K562 (cell line): Measurements from ENCODE around the gene MDK. TPM values are rescaled to one million over a fixed set of nuclear protein-coding genes. Genes with fewer than 3 reads are reported as not detected.

Experiments
- CREM ChIP-seq: IDR thresholded peaks from 2 replicates; pipeline ENCODE4 v1.6.1; 2014; ENCODE audit warnings: antibody characterized with exemption, low read depth
- FOXP4 ChIP-seq: sonication (generic); formaldehyde crosslinking; IDR thresholded peaks from 2 replicates; pipeline ENCODE4 v1.8.0; 2022; ENCODE audit warnings: mild to moderate bottlenecking, missing genetic modification reagents, borderline replicate concordance
- HCFC1 ChIP-seq: IDR thresholded peaks from 2 replicates; pipeline ENCODE4 v1.6.1; 2012; ENCODE audit warnings: low read depth, low read length, improper control_type of control experiment
- MAX ChIP-seq: sonication (generic); formaldehyde crosslinking; IDR thresholded peaks from 2 replicates; pipeline ENCODE4 v1.9.0; 2022; ENCODE audit warnings: mild to moderate bottlenecking, missing genetic modification reagents
- MEIS2 ChIP-seq: fragments of 450-650 bp; IDR thresholded peaks from 2 replicates; pipeline ENCODE4 v1.6.1; 2014; ENCODE audit warnings: mild to moderate bottlenecking; ENCODE audit not compliant: partially characterized antibody
- NFYB ChIP-seq: IDR thresholded peaks from 2 replicates; pipeline ENCODE4 v1.6.1; 2011; ENCODE audit warnings: mild to moderate bottlenecking, moderate library complexity; ENCODE audit not compliant: insufficient read length; ENCODE audit errors: extremely low read depth
- NR1H2 ChIP-seq: sonication (generic); formaldehyde crosslinking; IDR thresholded peaks from 2 replicates; pipeline ENCODE4 v1.4.0; 2020; ENCODE audit warnings: mild to moderate bottlenecking, missing genetic modification reagents
- NR3C1 ChIP-seq: sonication (generic); formaldehyde crosslinking; IDR thresholded peaks from 2 replicates; pipeline ENCODE4 v1.8.1; 2022; ENCODE audit warnings: missing genetic modification reagents
- PHF8 ChIP-seq: fragments of 200-600 bp; sonication (generic); IDR thresholded peaks from 2 replicates; pipeline ENCODE4 v1.6.1; 2012; ENCODE audit warnings: mixed run types, mild to moderate bottlenecking, inconsistent platforms, low read length, moderate library complexity, borderline replicate concordance
- RB1 ChIP-seq: fragments of 450-650 bp; IDR thresholded peaks from 2 replicates; pipeline ENCODE4 v1.6.1; 2017; ENCODE audit warnings: low read depth, mild to moderate bottlenecking
- TAF15 ChIP-seq: fragments of 200-400 bp; formaldehyde crosslinking; IDR thresholded peaks from 2 replicates; pipeline ENCODE4 v1.6.1; 2017; ENCODE audit warnings: mild to moderate bottlenecking, low read depth, low read length, moderate library complexity
- ZKSCAN8 ChIP-seq: fragments of 200-800 bp; sonication (Bioruptor generic); IDR thresholded peaks from 2 replicates; pipeline ENCODE4 v1.6.1; 2016; ENCODE audit warnings: missing genetic modification characterization, missing compliant biosample characterization
- ZNF140 ChIP-seq: fragments of 250-450 bp; sonication (Bioruptor Pico); IDR thresholded peaks from 2 replicates; pipeline ENCODE4 v1.8.0; 2021; ENCODE audit warnings: moderate library complexity, mild to moderate bottlenecking, inconsistent platforms
- polyA plus RNA-seq, 8 experiments: library from polyadenylated mRNA; depleted of rRNA in 4 of 8; stranded (reverse) in 5 of 8; unstranded in 3 of 8; fragments of >200 nt; fragmentation: Nextera tagmentation in 2 of 8; fragmentation: Illumina TruSeq in 1 of 8; extraction: Ambion mirVana in 2 of 8; extraction: Trizol in 1 of 8; gene quantifications; 2 replicates each; pipeline versions ENCODE4 v1.2.1 to v1.2.3, GENCODE V29; 2011 to 2014; ENCODE audit warnings: inconsistent platforms in 1 of 8, missing spikeins in 1 of 8
- total RNA-seq, 7 experiments: library from RNA; depleted of rRNA in 6 of 7; stranded (reverse); fragments of >200 nt in 6 of 7; fragmentation: Illumina TruSeq in 2 of 7; extraction: Trizol in 2 of 7; gene quantifications; 2 replicates each; pipeline versions ENCODE4 v1.2.1 to v1.2.3, GENCODE V29; 2011 to 2021; ENCODE audit warnings: low replicate concordance in 1 of 7
- TF ChIP-seq, protein P1 (sequence below), 2 experiments: IDR thresholded peaks in 1 of 2; conservative IDR thresholded peaks in 1 of 2; 2 replicates each; pipeline ENCODE4 v1.6.1; 2016; ENCODE audit warnings: low read depth in 2 of 2, mild to moderate bottlenecking in 1 of 2, missing compliant biosample characterization in 1 of 2, missing genetic modification characterization in 1 of 2, moderate library complexity in 1 of 2
- TF ChIP-seq, protein P2 (sequence below): fragments of 450-650 bp; IDR thresholded peaks from 2 replicates; pipeline ENCODE4 v1.6.1; 2017; ENCODE audit warnings: antibody characterized with exemption, mild to moderate bottlenecking

MDK gene
- total and polyA plus RNA-seq, 9 of the 15 experiments (the other 6 are each of a cell fraction or from before 2014, with no cell fraction given): 20.7 to 700 (median 350) TPM

DNA sequence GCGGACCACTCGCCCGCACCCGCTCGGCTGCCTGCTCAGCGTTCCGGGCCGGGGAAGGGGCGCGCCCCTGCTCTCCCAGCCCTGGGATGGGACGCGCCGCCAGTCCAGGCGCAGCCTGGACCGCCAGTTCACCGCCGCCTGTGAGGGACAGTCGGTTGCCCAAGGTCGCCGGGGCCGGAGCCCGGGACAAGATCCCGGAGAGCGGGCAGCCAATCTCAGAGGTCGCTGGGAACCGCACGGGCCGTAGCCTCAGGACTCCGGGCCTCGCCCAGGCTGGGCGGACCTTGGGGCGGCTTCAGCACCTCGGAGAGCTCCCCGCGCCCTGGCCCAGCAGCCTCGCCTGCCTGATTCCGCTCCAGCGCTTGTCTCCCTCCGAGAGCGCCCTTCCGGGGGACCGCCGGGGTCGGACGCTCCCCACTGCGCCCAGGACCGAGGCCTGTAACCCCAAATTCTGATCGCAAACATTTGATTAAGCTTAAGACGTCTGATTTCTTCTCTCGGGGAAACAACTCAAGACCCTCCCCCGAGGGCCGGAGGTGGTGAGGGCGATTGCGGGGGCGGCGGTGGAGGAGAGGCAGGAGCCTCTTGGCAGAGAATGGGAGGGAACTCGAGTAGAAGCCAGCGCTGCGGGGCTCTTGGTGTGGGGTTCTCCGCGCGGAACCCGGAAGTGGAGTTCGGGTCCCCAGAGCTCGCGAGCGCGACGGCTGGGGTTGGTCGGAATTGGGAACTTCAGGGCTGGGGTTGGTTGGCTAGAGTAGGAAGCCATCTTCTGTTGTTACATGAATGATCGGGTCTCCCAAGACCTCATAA is 11.2 kb downstream of the MDK start (continued):
- TF ChIP-seq, protein P1, sequence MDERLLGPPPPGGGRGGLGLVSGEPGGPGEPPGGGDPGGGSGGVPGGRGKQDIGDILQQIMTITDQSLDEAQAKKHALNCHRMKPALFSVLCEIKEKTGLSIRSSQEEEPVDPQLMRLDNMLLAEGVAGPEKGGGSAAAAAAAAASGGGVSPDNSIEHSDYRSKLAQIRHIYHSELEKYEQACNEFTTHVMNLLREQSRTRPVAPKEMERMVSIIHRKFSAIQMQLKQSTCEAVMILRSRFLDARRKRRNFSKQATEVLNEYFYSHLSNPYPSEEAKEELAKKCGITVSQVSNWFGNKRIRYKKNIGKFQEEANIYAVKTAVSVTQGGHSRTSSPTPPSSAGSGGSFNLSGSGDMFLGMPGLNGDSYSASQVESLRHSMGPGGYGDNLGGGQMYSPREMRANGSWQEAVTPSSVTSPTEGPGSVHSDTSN (CRISPR knock-in tag; IDR thresholded peaks at IDR 0.05; ENCODE audit: low read depth): peak; percentile 16; the same call in 1 of the 2 replicates
- TF ChIP-seq, protein P1 (tag; conservative IDR thresholded peaks at IDR 0.05; ENCODE audit: low read depth): no peak
- TF ChIP-seq, protein P2, sequence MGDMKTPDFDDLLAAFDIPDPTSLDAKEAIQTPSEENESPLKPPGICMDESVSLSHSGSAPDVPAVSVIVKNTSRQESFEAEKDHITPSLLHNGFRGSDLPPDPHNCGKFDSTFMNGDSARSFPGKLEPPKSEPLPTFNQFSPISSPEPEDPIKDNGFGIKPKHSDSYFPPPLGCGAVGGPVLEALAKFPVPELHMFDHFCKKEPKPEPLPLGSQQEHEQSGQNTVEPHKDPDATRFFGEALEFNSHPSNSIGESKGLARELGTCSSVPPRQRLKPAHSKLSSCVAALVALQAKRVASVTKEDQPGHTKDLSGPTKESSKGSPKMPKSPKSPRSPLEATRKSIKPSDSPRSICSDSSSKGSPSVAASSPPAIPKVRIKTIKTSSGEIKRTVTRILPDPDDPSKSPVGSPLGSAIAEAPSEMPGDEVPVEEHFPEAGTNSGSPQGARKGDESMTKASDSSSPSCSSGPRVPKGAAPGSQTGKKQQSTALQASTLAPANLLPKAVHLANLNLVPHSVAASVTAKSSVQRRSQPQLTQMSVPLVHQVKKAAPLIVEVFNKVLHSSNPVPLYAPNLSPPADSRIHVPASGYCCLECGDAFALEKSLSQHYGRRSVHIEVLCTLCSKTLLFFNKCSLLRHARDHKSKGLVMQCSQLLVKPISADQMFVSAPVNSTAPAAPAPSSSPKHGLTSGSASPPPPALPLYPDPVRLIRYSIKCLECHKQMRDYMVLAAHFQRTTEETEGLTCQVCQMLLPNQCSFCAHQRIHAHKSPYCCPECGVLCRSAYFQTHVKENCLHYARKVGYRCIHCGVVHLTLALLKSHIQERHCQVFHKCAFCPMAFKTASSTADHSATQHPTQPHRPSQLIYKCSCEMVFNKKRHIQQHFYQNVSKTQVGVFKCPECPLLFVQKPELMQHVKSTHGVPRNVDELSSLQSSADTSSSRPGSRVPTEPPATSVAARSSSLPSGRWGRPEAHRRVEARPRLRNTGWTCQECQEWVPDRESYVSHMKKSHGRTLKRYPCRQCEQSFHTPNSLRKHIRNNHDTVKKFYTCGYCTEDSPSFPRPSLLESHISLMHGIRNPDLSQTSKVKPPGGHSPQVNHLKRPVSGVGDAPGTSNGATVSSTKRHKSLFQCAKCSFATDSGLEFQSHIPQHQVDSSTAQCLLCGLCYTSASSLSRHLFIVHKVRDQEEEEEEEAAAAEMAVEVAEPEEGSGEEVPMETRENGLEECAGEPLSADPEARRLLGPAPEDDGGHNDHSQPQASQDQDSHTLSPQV: no peak
- TF ChIP-seq NR1H2 (CRISPR knock-in tag) (peak; percentile 65; the same call in 1 of the 2 replicates), HCFC1 (peak; percentile 9; the same call in 1 of the 2 replicates), MEIS2 (no peak), NFYB (no peak), ZKSCAN8 (CRISPR knock-in tag) (no peak), FOXP4 (CRISPR knock-in tag) (peak; percentile 92; the same call in 1 of the 2 replicates), PHF8 (no peak), RB1 (peak; percentile 90), MAX (peak; percentile 79), CREM (peak; percentile 58; the same call in 1 of the 2 replicates), NR3C1 (CRISPR knock-in tag) (peak; percentile 98), ZNF140 (no peak), TAF15 (no peak)
